H1 (cell line): ENCODE results near the gene PAPSS2. TPM values are rescaled to one million over a fixed set of nuclear protein-coding genes. Genes with fewer than 3 reads are reported as not detected.

Experiments used
- CTCF ChIA-PET: fragments of 300-600 bp; sonication (Branson Sonifier 250); formaldehyde crosslinking; loops from one replicate; lab custom pipeline; 2021; ENCODE audit not compliant: partially characterized antibody; lab: Charles Lee
- POLR2A ChIA-PET: fragments of 300-600 bp; sonication (Branson Sonifier 250); formaldehyde crosslinking; loops from one replicate; lab custom pipeline; 2021; ENCODE audit warnings: inconsistent platforms; ENCODE audit not compliant: partially characterized antibody; lab: Charles Lee
- DNase-seq, 2 experiments: peaks; one replicate each; pipeline versions ENCODE4 v3.0.0 to v3.0.0-alpha.2; 2010 to 2022; ENCODE audit warnings: low spot score in 2 of 2, low read depth in 1 of 2, mixed read lengths in 1 of 2
- FAIRE-seq: peaks from 2 replicates; lab custom pipeline; 2011; peaks lifted over from hg19 to GRCh38; lab: Jason Lieb, UNC
- H2AFZ ChIP-seq: 2 replicates; pipeline ENCODE4 v1.8.1; 2012; ENCODE audit warnings: low read length, inconsistent platforms
- H2AK5ac ChIP-seq: 2 replicates; pipeline ENCODE4 v1.6.1; 2013; ENCODE audit warnings: low read depth, low read length
- H2BK120ac ChIP-seq: replicated peaks from 2 replicates; pipeline ENCODE3; 2013; ENCODE audit warnings: low read depth, low read length, inconsistent platforms
- H2BK12ac ChIP-seq: 2 replicates; pipeline ENCODE4 v1.6.1; 2013; ENCODE audit warnings: low read depth, low read length
- H2BK15ac ChIP-seq: 2 replicates; pipeline ENCODE4 v1.6.1; 2013; ENCODE audit warnings: low read length
- H2BK20ac ChIP-seq: 2 replicates; pipeline ENCODE4 v1.6.1; 2013; ENCODE audit warnings: low read length
- H2BK5ac ChIP-seq: 2 replicates; pipeline ENCODE4 v1.6.1; 2013; ENCODE audit warnings: low read depth, low read length
- H3K14ac ChIP-seq: 2 replicates; pipeline ENCODE4 v1.6.1; 2013; ENCODE audit warnings: inconsistent platforms; ENCODE audit not compliant: insufficient read length
- H3K18ac ChIP-seq: 2 replicates; pipeline ENCODE4 v1.6.1; 2013; ENCODE audit warnings: low read length; ENCODE audit errors: extremely low read depth
- H3K23ac ChIP-seq: 2 replicates; pipeline ENCODE4 v1.6.1; 2013; ENCODE audit warnings: inconsistent platforms; ENCODE audit not compliant: insufficient read length
- H3K23me2 ChIP-seq: 2 replicates; pipeline ENCODE4 v1.6.1; 2013; ENCODE audit warnings: low read depth, low read length
- H3K27ac ChIP-seq: 2 replicates; pipeline ENCODE4 v1.6.1; 2011; ENCODE audit warnings: low read depth, low read length, inconsistent platforms
- H3K27me3 ChIP-seq, 4 experiments: replicated peaks in 1 of 4; 1 replicate in 1 of 4; 2 replicates in 3 of 4; pipeline versions ENCODE4 v1.6.1 to v1.8.1; 2011 to 2013; ENCODE audit warnings: low read length in 3 of 4, mild to moderate bottlenecking in 3 of 4, inconsistent platforms in 2 of 4, mixed read lengths in 2 of 4, moderate library complexity in 1 of 4; ENCODE audit not compliant: control insufficient read depth in 3 of 4, insufficient read depth in 3 of 4; ENCODE audit errors: extremely low read depth in 1 of 4
- H3K36me3 ChIP-seq, 4 experiments: 2 replicates each; pipeline versions ENCODE4 v1.6.1 to v1.8.1; 2011 to 2013; ENCODE audit warnings: mild to moderate bottlenecking in 4 of 4, low read length in 3 of 4, moderate library complexity in 2 of 4, control low read depth in 1 of 4, inconsistent platforms in 1 of 4; ENCODE audit not compliant: insufficient read depth in 4 of 4, control insufficient read depth in 2 of 4
- H3K4ac ChIP-seq: replicated peaks from 2 replicates; pipeline ENCODE3; 2013; ENCODE audit warnings: low read length, low read depth, mixed read lengths, inconsistent platforms; ENCODE audit not compliant: insufficient read length
- H3K4me1 ChIP-seq, 4 experiments: replicated peaks in 1 of 4; 1 replicate in 1 of 4; 2 replicates in 3 of 4; pipeline versions ENCODE4 v1.6.1 to v1.8.1; 2011 to 2013; ENCODE audit warnings: low read length in 3 of 4, inconsistent platforms in 2 of 4, mixed read lengths in 1 of 4; ENCODE audit not compliant: insufficient read depth in 4 of 4, control insufficient read depth in 3 of 4
- H3K4me2 ChIP-seq, 2 experiments: 2 replicates each; pipeline versions ENCODE4 v1.6.1 to v1.8.1; 2011 to 2013; ENCODE audit warnings: low read depth in 2 of 2, low read length in 2 of 2, control low read depth in 1 of 2, inconsistent platforms in 1 of 2, mild to moderate bottlenecking in 1 of 2; ENCODE audit not compliant: insufficient read depth in 1 of 2
- H3K4me3 ChIP-seq, 4 experiments: fragments of 200-600, 300-600 bp in 1 of 4; sonication (generic), shearing (Covaris generic), sonication (Bioruptor Twin) in 1 of 4; 2 replicates each; pipeline versions ENCODE4 v1.5.1 to v1.8.1; 2011 to 2016; ENCODE audit warnings: low read length in 4 of 4, low read depth in 3 of 4, control low read depth in 2 of 4, inconsistent platforms in 2 of 4, mild to moderate bottlenecking in 2 of 4, mixed read lengths in 1 of 4, moderate library complexity in 1 of 4; ENCODE audit not compliant: insufficient read depth in 2 of 4; ENCODE audit errors: extremely low read depth in 1 of 4
- H3K56ac ChIP-seq: replicated peaks from 2 replicates; pipeline ENCODE3; 2013; ENCODE audit warnings: low read depth, mild to moderate bottlenecking, mixed read lengths, low read length, inconsistent platforms; ENCODE audit not compliant: insufficient read length
- H3K79me1 ChIP-seq: 2 replicates; pipeline ENCODE4 v1.6.1; 2013; ENCODE audit warnings: low read depth, low read length, control low read depth
- H3K79me2 ChIP-seq, 2 experiments: 2 replicates each; pipeline versions ENCODE4 v1.6.1 to v1.8.1; 2012 to 2013; ENCODE audit warnings: low read length in 2 of 2, mild to moderate bottlenecking in 2 of 2, inconsistent platforms in 1 of 2; ENCODE audit not compliant: insufficient read depth in 2 of 2, control insufficient read depth in 1 of 2
- H3K9ac ChIP-seq, 4 experiments: replicated peaks in 1 of 4; 1 replicate in 1 of 4; 2 replicates in 3 of 4; pipeline versions ENCODE4 v1.6.1 to v1.8.1; 2011 to 2013; ENCODE audit warnings: low read depth in 3 of 4, low read length in 3 of 4, control low read depth in 2 of 4, mild to moderate bottlenecking in 2 of 4, moderate library complexity in 2 of 4, inconsistent platforms in 1 of 4; ENCODE audit errors: extremely low read depth in 1 of 4
- H3K9me3 ChIP-seq, 2 experiments: 2 replicates each; pipeline versions ENCODE4 v1.6.1 to v1.8.1; 2012 to 2013; ENCODE audit warnings: mild to moderate bottlenecking in 2 of 2, moderate library complexity in 2 of 2, control low read depth in 1 of 2, inconsistent platforms in 1 of 2, low read depth in 1 of 2, low read length in 1 of 2, mixed read lengths in 1 of 2; ENCODE audit not compliant: insufficient read depth in 2 of 2
- H4K20me1 ChIP-seq, 2 experiments: replicated peaks in 1 of 2; 2 replicates each; pipeline versions ENCODE3 to v1.8.1; 2011 to 2013; ENCODE audit warnings: inconsistent platforms in 2 of 2, low read length in 2 of 2, mild to moderate bottlenecking in 1 of 2; ENCODE audit not compliant: insufficient read depth in 2 of 2, control insufficient read depth in 1 of 2
- H4K5ac ChIP-seq: 2 replicates; pipeline ENCODE4 v1.6.1; 2013; ENCODE audit warnings: low read length, low read depth, mixed read lengths, inconsistent platforms; ENCODE audit not compliant: insufficient read length
- H4K8ac ChIP-seq: 2 replicates; pipeline ENCODE4 v1.8.0; 2013; ENCODE audit warnings: mild to moderate bottlenecking, moderate library complexity, low read length, inconsistent platforms; ENCODE audit not compliant: insufficient read depth; ENCODE audit errors: extremely low read depth
- H4K91ac ChIP-seq: replicated peaks from 2 replicates; pipeline ENCODE3; 2013; ENCODE audit warnings: low read length, mixed read lengths, inconsistent platforms; ENCODE audit not compliant: insufficient read length
- ASH2L ChIP-seq: fragments of 200-600, 300-600 bp; sonication (generic); IDR thresholded peaks from one replicate; pipeline ENCODE4 v1.7.1; 2017; ENCODE audit warnings: low read length
- CEBPB ChIP-seq: IDR thresholded peaks from 2 replicates; pipeline ENCODE4 v1.6.1; 2012; ENCODE audit warnings: low read depth, low read length
- CHD2 ChIP-seq: IDR thresholded peaks from 2 replicates; pipeline ENCODE4 v1.6.1; 2012; ENCODE audit warnings: low read length, improper control_type of control experiment
- CTCF ChIP-seq, 3 experiments: IDR thresholded peaks; 1 replicate in 2 of 3; 2 replicates in 1 of 3; pipeline versions ENCODE4 v1.5.1 to v1.6.1; 2011; ENCODE audit warnings: low read length in 3 of 3, mild to moderate bottlenecking in 3 of 3, inconsistent platforms in 2 of 3, low read depth in 1 of 3, moderate library complexity in 1 of 3; ENCODE audit not compliant: insufficient read depth in 1 of 3; ENCODE audit errors: control extremely low read depth in 1 of 3
- PHF8 ChIP-seq: fragments of 200-600 bp; sonication (generic); conservative IDR thresholded peaks from 2 replicates; pipeline ENCODE4 v1.7.1; 2012; ENCODE audit warnings: low read depth, mild to moderate bottlenecking, inconsistent platforms, low read length, moderate library complexity
- YY1 ChIP-seq: IDR thresholded peaks from 2 replicates; pipeline ENCODE4 v1.6.1; 2011; ENCODE audit warnings: low read depth, mild to moderate bottlenecking, low read length
- WGBS, 2 experiments: shearing (Covaris generic) in 1 of 2; methylation state at CpG; one replicate each; pipeline versions ENCODE4 v1.1.6 to v1.1.7; 2013 to 2015; ENCODE audit warnings: low lambda C conversion rate in 2 of 2, mixed read lengths in 2 of 2, inconsistent platforms in 1 of 2, low coverage in 1 of 2, missing lambda C conversion rate in 1 of 2; ENCODE audit not compliant: insufficient replicate concordance in 2 of 2, insufficient coverage in 1 of 2, insufficient read length in 1 of 2; ENCODE audit errors: extremely low coverage in 1 of 2, missing lambda C conversion rate in 1 of 2; 5-methylcytosine and 5-hydroxymethylcytosine counted together
- polyA plus RNA-seq, 7 experiments: library from polyadenylated mRNA; depleted of rRNA in 3 of 7; stranded (reverse) in 5 of 7; unstranded in 2 of 7; fragments of >200 nt in 5 of 7; fragments of 200-250 nt in 2 of 7; gene quantifications; 1 replicate in 5 of 7; 2 replicates in 1 of 7; 4 replicates in 1 of 7; pipeline versions ENCODE4 v1.2.1 to v1.2.3, GENCODE V29; 2011 to 2013; ENCODE audit warnings: missing spikeins in 2 of 7, mixed read lengths in 2 of 7
- total RNA-seq: library from RNA; stranded (reverse); fragmentation: NEBNext Ultra II Directional; extraction: Animal tissue kit (Norgen Biotek cat#: 25700); gene quantifications from 2 replicates; pipeline ENCODE4 v1.2.1, GENCODE V29; 2021

PAPSS2 gene
- total and polyA plus RNA-seq, 2 of the 8 experiments (the other 6 are each of a cell fraction or from before 2014, with no cell fraction given), result 7.6 to 20.2 TPM

DNA sequence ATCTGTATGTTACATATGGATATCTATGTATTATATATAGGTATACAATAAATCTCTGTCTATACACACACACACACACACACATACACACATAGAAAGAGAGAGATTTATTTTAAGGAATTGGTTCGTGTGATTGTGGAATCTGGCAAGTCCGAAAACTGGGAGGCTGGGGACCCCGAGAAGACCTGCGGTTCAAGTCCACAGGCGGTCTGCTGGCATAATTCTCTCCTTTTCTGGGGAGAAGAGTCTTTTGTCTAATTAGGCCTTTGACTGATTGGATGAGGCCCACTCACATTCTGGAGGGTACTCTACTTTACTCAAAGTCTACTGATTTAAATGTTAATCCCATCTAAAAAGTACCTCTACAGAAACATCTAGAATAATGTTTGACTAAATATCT is 65.1 kb downstream of the PAPSS2 start:
- Histone ChIP-seq H3K27ac (no peak overlapping the region), H2AFZ (no peak overlapping the region), H4K20me1 (no peaks in the 10 kb centered on the region), H2BK120ac (no peak overlapping the region), H3K79me1 (no peaks in the 10 kb centered on the region), H3K4me1 (no peaks in the 10 kb centered on the region), H3K14ac (no peak overlapping the region), H3K79me2 (no peaks in the 10 kb centered on the region), H3K23me2 (no peaks in the 10 kb centered on the region), H3K27me3 (no peaks in the 10 kb centered on the region), H4K8ac (no peak overlapping the region), H3K23ac (no peak overlapping the region), H3K4ac (no peak overlapping the region), H2BK5ac (no peak overlapping the region), H3K4me3 (no peak overlapping the region), H3K4me2 (no peak overlapping the region), H4K91ac (no peak overlapping the region), H3K18ac (no peak overlapping the region), H3K9ac (no peak overlapping the region), H3K56ac (no peak overlapping the region), H2BK20ac (no peak overlapping the region), H4K5ac (no peak overlapping the region), H2AK5ac (no peak overlapping the region), H3K9me3 (no peaks in the 10 kb centered on the region), H3K36me3 (no peaks in the 10 kb centered on the region), H2BK15ac (no peak overlapping the region), H2BK12ac (no peak overlapping the region)
- FAIRE-seq (no peak), DNase-seq (no peak)
- TF ChIP-seq CEBPB (no peak), PHF8 (no peak), ASH2L (no peak), CTCF (IDR thresholded peaks at IDR 0.05; ENCODE audit: control extremely low read depth in 1 of 3, insufficient read depth in 1 of 3, low read depth in 1 of 3, low read length in 3 of 3) (no peak), CHD2 (no peak), YY1 (no peak)
- 90% methylated on average over 5 of the region's 5 CpGs; no CpG with 5 or more reads in 1 of the 2 experiments for WGBS, 2 experiments
- ChIA-PET CTCF (interaction anchor here (1.1 kb wide), 1 partner anchor 10 kb away, joined by 3 read pairs; no protein-coding TSS in a partner anchor), POLR2A (no interaction called here)
